KG1 (cell line): ENCODE results near the gene CA10.

Experiments used
- DNase-seq: peaks from one replicate; lab custom pipeline; 2025; lab: John Stamatoyannopoulos, UW

CA10 gene

DNA sequence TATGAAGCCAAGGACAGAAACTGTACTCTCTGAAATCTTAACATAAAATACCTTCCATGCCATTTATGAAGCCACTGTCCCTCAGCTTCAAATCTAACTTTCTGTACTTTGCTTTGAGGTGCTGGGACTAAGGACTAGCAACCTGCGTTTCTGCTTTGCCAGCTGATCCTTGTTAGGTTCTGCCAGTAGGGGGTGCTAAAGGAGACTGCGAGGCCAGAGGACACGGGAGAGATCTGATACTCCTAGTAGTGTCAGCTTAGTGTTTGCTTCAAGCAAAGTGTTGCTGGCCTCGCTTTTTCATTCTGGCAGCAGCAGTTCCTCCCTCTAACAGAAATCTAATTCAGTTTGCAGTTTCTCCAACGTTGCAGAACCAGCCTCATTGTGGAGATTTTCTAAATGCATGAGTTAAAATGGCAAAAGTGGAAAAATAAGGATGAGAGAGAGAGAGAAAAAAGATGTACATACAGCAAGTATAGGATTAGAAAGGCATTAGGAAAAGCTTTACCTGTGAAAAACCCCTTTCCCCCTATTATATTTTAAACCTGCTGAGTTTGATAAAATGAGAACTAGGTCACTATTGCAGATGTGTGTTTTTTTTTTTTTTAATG, 297.5 kb downstream of the CA10 start:
- DNase-seq = peak; percentile 0

DNA sequence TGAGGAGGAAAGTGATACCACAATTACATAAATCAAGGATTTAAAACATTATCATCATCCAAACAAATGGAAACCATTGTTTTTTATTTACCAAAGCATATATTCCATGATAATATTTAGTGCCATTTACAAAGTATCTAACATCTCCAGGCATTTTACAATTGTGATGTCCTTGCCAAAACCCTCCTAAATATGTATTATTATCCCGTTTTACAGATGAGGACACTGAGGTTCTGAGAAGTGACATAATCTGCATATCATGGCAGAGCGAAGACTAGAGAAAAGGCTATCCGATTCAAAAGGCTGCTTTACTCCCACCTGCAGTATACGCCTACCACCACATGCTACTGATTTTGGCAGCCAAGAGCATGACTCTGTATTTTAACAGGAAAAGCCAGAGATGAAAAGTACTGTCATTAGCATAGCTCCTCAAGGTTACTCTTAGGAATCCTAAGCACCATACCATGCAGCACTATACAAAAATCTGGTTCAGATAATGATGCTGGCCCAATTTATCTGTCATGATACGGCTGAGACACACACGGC, 301.4 kb downstream of the CA10 start:
- DNase-seq = no peak

- DNase-seq = no peak
Observed at GRCh38 chr17:51855806-51856205, 302.7 kb downstream of the CA10 start.

GRCh38 chr17:51853857-51854256, 304.7 kb downstream of the CA10 start:
- DNase-seq = no peak

DNA sequence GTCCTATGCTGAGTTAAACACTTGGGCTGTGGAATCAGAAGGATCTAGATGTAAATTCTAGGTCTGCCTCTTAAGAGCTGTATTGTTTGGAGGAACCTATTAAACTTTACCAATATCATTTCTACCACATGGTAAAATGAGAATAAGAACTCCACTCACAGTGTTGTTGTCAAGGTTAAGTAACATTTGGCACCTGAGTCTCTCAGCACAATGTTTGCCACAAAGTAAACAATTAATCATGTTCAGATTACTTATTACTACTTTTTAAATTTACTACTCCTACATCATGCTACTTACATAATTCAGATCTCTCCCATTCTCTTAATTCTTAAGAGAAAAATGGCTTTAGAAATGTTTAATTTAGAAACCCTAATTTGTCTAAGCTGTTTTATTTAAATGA, 305.9 kb downstream of the CA10 start:
- DNase-seq = no peak

DNA sequence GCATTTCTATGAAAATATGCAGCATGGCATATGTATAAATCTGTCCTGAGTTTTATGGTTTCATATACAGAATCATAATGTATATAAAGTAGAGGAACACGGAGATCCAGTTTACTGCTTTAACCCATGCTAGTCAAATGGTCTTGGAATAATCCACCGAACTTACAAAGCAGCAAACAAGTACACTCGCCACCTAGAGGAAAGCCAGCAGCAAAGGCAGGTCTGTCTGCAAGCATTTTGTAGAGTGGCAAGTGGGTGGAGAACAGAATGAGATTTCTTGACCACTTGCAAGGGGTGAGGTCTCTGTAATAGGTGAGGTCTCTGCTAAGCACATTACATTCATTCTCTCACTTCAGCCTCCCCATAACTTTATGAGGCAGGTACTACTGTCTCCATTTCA, 308.3 kb downstream of the CA10 start:
- no peak for DNase-seq

- no peak for DNase-seq
Observed at GRCh38 chr17:51848451-51848850, 310.1 kb downstream of the CA10 start.

DNA sequence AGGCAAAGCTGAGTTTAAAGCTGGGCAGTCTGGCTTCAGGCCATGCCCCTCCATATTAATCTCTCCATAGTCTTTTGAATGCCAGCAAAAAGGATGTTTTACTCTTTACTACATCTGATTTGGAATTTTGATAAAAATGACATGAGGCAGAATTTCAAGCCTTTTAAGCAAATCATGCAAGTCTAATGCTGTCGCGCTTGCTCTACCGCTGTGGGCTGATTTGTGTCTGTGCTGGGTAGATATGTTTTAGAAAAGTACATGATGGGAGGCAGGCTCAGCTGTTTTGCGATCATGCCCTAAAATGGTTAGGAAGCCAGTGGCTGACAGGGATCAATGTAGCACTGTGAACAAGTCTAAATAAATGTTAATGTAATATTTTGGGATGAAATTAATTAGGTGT, 311.9 kb downstream of the CA10 start:
- DNase-seq = no peak

DNA sequence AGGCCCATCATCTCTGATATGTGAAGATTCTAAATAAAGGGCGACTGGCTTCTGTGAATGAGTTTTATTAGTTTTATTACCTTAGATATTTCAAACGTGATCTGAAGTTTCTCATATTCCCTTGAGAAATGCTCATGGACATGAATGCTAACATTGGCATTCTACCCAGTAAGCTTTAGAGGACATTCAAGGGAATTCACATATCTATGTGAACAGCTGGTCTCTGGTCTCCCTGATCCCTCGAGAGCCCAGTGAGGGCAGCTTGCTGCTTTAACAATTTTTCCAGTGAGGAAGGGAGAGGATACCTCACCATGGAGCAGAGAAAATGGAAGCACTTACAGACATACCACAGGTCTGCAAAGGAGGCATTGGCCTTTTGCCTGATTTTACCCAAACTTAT, 312.7 kb downstream of the CA10 start:
- no peak for DNase-seq

- no peak for DNase-seq
Observed at GRCh38 chr17:51842763-51843162, 315.8 kb downstream of the CA10 start.

DNA sequence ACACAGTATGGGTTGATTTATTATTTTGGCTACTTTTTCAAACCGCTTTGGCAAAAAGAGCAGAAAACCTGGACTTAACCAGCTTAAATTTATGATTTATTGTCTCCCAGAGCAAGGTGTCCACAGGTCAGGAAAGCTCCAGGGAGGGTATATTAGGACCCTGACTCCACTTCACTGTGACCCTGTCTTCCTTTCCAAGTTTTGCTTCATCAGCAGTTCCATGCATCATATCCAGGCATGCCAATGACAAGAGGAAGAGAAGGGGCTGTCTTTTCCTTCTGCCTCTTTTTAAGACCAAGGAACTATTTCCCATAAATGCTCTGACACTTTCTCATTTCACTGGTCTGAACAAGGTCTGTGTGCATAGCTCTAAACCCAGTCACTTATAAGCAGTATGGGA, 316.8 kb downstream of the CA10 start:
- no peak for DNase-seq

DNA sequence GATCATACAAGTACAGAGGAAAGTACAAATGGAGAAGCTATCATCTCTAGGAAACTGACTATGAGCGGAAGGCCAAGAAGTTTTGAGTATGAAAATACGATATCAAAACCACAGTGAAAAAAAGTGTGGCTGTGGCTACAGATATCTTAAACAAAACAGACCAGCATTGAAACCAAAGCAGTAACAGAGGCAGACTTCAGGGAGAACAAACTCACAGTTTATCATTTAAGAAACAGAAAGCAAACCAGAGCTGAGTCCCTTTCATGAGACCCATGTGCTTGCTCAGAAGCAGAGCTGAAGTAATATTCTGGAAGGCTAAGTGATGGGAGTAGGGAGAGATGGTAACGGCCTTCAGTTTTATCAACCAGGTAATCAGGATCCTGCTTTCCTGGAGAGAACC, 317.8 kb downstream of the CA10 start:
- no peak for DNase-seq

DNA sequence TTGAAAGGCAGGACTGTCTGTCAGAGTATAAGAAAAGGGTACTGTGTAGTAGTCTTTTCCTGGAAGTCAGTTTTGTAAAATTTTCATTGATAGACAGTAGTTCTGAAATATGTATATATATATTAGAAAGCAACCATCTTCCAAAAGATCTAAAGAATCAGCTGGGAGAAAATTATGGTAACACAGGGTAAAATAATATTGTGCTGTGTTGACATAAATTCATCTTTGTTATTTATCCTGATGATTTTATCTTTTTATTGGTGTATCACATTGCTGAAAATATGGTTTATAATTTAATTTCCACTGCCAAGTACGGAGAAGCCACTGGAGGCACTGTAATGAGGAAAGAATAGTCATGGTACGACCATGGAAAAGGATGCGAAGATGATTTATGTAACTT, 324.9 kb downstream of the CA10 start:
- DNase-seq = no peak

GRCh38 chr17:51833045-51833444, 325.5 kb downstream of the CA10 start:
- no peak for DNase-seq

DNA sequence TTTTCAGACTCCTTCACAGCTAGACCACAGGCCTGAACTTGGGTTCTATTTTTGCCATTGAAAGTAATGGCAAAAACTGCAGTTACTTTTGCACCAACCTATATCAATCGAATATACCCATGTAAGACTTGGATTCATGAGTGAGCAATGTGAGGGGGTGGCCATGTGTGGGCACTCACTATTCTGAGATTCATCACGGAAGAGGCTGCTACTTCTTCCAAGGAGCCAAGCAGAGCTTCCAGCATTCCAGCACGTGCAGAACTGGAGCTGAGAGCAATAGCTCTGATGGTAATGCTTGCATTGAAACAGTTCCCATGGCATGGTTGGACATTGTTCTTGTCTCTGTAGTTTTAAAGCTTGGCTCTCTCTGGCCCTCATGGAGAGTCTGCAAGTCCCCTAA, 327.6 kb downstream of the CA10 start:
- DNase-seq = no peak

GRCh38 chr17:51830451-51830850, 328.1 kb downstream of the CA10 start:
- no peak for DNase-seq

GRCh38 chr17:51828901-51829300, 329.6 kb downstream of the CA10 start:
- no peak for DNase-seq

- no peak for DNase-seq
Observed at GRCh38 chr17:51827140-51827539, 331.4 kb downstream of the CA10 start.

- no peak for DNase-seq
Observed at GRCh38 chr17:51820766-51821165, 337.7 kb downstream of the CA10 start.

DNA sequence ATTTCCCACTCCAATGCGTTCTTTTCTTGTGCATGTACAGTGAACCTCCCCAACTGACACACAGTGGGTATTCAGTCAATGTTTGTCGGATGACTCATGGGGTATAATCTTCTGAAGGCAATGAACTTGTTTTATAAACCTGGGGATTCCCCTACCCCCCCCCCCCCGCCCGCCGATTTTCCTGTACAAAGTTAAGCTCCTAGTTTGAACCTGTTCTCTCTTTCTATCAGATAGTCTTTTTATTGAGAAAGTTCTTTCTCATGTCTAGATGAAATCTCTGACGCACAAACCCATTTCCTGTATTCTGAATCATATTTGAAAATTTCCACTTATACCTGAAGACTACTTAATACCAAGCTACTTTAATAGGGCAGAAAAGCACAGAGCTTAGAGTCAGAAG, 338.3 kb downstream of the CA10 start:
- DNase-seq = no peak

- DNase-seq = no peak
Observed at GRCh38 chr17:51819341-51820219, 338.9 kb downstream of the CA10 start.

- DNase-seq = no peak
Observed at GRCh38 chr17:51818777-51819176, 339.7 kb downstream of the CA10 start.

- DNase-seq = no peak
Observed at GRCh38 chr17:51817955-51818354, 340.6 kb downstream of the CA10 start.
